Stimulated activated memory B cell treated with anti-CD40 and anti-IgM and Interleukin-4, amounts not matched to agents 10 μg/mL and 1 μg/mL and 100 μg/mL, for 72 hours (primary cell): ENCODE results near the gene FSTL5.
"Not testable (repeated sequence)": the region's sequence is repeated elsewhere in the genome, so short reads cannot be mapped to it uniquely, and the experiment has no call there.

Experiments used
- ATAC-seq: fragments of 150-1000 bp; cut with Tn5 transposase; 2 replicates; pipeline ENCODE4 v1.10.0; 2021
- H3K27ac Mint-ChIP-seq: one replicate; pipeline ENCODE4 v1.8.0; 2022; ENCODE audit warnings: mild to moderate bottlenecking, mixed read lengths
- H3K27me3 Mint-ChIP-seq: one replicate; pipeline ENCODE4 v1.8.0; 2022; ENCODE audit warnings: mixed read lengths
- H3K36me3 Mint-ChIP-seq: one replicate; pipeline ENCODE4 v1.8.0; 2022; ENCODE audit warnings: mixed read lengths
- H3K4me1 Mint-ChIP-seq: one replicate; pipeline ENCODE4 v1.8.0; 2022; ENCODE audit warnings: mixed read lengths
- H3K4me3 Mint-ChIP-seq: one replicate; pipeline ENCODE4 v1.8.0; 2022; ENCODE audit warnings: mild to moderate bottlenecking, moderate library complexity, mixed read lengths
- H3K9me3 Mint-ChIP-seq: one replicate; pipeline ENCODE4 v1.8.0; 2022; ENCODE audit warnings: mixed read lengths

Gene FSTL5

DNA sequence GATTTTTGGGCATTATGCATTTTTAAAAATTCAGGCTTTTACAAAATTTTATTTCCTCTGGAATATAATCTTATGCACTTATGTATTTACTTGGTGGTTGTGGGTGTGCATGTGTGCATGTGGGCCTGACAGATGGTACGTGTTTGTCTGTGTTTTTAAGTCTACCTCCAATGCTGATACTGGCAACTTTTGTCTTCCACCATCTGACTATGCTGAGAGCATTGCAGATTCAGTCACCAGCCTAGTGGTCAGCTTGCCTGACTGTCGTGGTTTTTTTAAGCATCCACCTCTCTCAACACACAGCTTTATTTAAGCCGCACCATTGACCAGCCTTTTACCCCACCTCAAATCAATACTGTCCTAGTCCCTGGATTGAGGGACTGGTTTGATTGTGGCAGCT is 37.1 kb downstream of the FSTL5 start:
- H3K27me3 Mint-ChIP-seq = no peaks in the 10 kb centered on the region
- H3K27ac Mint-ChIP-seq = no peak overlapping the region
- H3K4me3 Mint-ChIP-seq = no peak overlapping the region
- no peak for ATAC-seq
- H3K9me3 Mint-ChIP-seq = no peaks in the 10 kb centered on the region
- H3K4me1 Mint-ChIP-seq = no peaks in the 10 kb centered on the region
- no peaks in the 10 kb centered on the region for H3K36me3 Mint-ChIP-seq

DNA sequence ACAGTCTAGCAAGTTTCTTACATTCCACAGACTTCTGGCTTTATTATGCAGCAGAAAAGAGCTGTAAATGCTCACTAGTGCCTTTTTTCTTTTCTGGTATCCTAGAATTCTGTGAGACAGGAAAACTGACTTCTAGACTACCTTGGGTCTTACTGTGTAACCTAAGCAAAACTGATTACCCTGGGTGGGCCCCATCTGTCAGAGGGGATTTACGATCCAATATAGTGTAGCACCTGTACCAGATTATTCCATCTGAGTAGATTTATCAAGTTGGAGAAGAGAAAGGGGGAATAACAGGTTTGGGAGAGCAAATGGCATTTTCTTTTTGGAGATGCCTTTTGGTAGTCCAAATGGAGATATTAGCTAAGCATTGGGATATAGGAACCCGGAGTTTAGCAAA is 46.7 kb downstream of the FSTL5 start:
- Mint-ChIP-seq H3K27me3 (no peaks in the 10 kb centered on the region), H3K4me1 (no peaks in the 10 kb centered on the region), H3K27ac (no peak overlapping the region), H3K9me3 (peaks cover 3% of the 10 kb centered on the region), H3K36me3 (no peaks in the 10 kb centered on the region), H3K4me3 (no peak overlapping the region)
- ATAC-seq = no peak

GRCh38 chr4:162116095-162116779 is 47.6 kb downstream of the FSTL5 start:
- Mint-ChIP-seq H3K27me3 (no peaks in the 10 kb centered on the region), H3K9me3 (peaks cover 3% of the 10 kb centered on the region), H3K4me3 (no peak overlapping the region), H3K27ac (no peak overlapping the region), H3K4me1 (no peaks in the 10 kb centered on the region), H3K36me3 (no peaks in the 10 kb centered on the region)
- ATAC-seq = peak; percentile 8

GRCh38 chr4:162115333-162115732 is 48.5 kb downstream of the FSTL5 start:
- Mint-ChIP-seq H3K4me3 (no peak overlapping the region), H3K36me3 (no peaks in the 10 kb centered on the region), H3K4me1 (no peaks in the 10 kb centered on the region), H3K9me3 (peaks cover 3% of the 10 kb centered on the region), H3K27ac (no peak overlapping the region), H3K27me3 (no peaks in the 10 kb centered on the region)
- ATAC-seq = no peak

DNA sequence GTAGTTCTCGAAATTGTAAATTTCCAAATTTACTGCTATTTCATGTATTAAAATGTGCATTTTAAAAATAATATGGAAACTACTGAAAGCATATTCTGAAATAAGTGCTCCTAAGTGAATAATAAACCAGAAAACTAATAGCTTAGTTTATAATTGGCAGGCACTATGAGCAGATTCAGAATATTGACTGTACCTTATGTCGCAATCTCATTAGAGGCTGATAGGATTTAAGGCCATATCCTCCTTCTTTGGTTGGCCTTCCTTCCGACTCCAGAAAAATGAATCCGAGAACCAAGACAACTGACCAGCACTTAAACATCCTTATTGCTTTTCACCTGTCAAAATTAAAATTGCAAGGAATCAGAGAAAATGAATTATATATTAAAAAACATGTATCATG is 52.7 kb downstream of the FSTL5 start:
- peaks cover 3% of the 10 kb centered on the region for H3K9me3 Mint-ChIP-seq
- no peak overlapping the region for H3K27ac Mint-ChIP-seq
- no peak for ATAC-seq
- no peaks in the 10 kb centered on the region for H3K27me3 Mint-ChIP-seq
- no peaks in the 10 kb centered on the region for H3K4me1 Mint-ChIP-seq
- H3K4me3 Mint-ChIP-seq = no peak overlapping the region
- H3K36me3 Mint-ChIP-seq = no peaks in the 10 kb centered on the region

GRCh38 chr4:162104459-162105124 is 59.2 kb downstream of the FSTL5 start:
- H3K27ac Mint-ChIP-seq = no peak overlapping the region
- no peak for ATAC-seq
- no peaks in the 10 kb centered on the region for H3K27me3 Mint-ChIP-seq
- H3K4me3 Mint-ChIP-seq = no peak overlapping the region
- H3K9me3 Mint-ChIP-seq = peaks cover 3% of the 10 kb centered on the region
- no peaks in the 10 kb centered on the region for H3K4me1 Mint-ChIP-seq
- no peaks in the 10 kb centered on the region for H3K36me3 Mint-ChIP-seq

DNA sequence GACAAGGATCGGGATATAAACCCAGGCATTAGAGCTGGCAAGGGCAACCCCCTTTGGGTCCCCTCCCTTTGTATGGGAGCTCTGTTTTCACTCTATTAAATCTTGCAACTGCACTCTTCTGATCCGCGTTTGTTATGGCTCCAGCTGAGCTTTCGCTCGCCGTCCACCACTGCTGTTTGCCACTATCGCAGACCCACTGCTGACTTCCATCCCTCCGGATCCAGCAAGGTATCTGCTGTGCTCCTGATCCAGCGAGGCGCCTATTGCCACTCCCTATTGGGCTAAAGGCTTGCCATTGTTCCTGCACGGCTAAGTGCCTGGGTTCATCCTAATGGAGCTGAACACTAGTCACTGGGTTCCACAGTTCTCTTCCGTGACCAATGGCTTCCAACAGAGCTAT is 59.9 kb downstream of the FSTL5 start:
- H3K27me3 Mint-ChIP-seq, H3K4me3 Mint-ChIP-seq, ATAC-seq, H3K27ac Mint-ChIP-seq, H3K36me3 Mint-ChIP-seq, H3K9me3 Mint-ChIP-seq, H3K4me1 Mint-ChIP-seq: not testable (repeated sequence)

DNA sequence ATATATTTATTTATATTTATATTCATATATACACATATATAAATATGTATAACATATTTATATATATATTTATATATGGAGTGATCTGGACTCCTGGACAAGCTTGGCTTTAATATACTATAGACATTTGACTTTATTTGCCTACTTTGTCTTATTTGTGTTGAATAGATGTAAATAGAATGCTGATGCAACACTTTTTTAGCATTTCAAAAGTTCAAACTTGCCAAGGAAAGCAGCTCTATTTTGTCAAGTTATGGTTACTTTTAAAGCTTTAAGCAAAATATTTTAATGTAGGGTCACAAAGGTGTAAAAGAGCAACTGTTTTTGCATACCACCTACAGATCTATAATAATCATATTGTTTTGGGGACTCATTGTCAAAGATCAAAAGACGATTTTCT is 61.1 kb downstream of the FSTL5 start:
- Mint-ChIP-seq H3K4me3 (no peak overlapping the region), H3K36me3 (no peaks in the 10 kb centered on the region), H3K9me3 (peaks cover 3% of the 10 kb centered on the region), H3K4me1 (no peaks in the 10 kb centered on the region), H3K27me3 (no peaks in the 10 kb centered on the region), H3K27ac (no peak overlapping the region)
- no peak for ATAC-seq

DNA sequence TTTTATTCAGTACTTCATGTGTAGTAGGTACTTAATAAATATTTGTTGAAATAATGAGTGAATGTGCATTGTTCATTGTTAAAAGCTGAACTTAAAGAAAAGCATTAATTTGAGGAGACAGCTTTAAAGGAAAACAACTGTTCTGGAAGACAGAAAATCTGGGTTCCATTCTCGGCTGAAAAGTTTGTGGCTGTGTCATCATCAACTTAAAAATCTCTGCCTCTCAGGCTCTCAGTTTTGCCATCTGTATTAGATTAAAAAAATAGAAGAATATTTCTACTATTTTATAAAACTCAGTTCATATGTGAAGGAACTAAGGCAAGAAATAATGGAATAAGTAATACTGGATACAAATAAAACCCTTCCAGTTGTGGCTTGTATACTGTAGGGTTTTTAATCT is 62.5 kb downstream of the FSTL5 start:
- H3K36me3 Mint-ChIP-seq = no peaks in the 10 kb centered on the region
- no peaks in the 10 kb centered on the region for H3K27me3 Mint-ChIP-seq
- H3K27ac Mint-ChIP-seq = no peak overlapping the region
- no peak overlapping the region for H3K4me3 Mint-ChIP-seq
- ATAC-seq = no peak
- H3K9me3 Mint-ChIP-seq = peaks cover 3% of the 10 kb centered on the region
- H3K4me1 Mint-ChIP-seq = no peaks in the 10 kb centered on the region

- no peaks in the 10 kb centered on the region for H3K27me3 Mint-ChIP-seq
- no peaks in the 10 kb centered on the region for H3K4me1 Mint-ChIP-seq
- H3K27ac Mint-ChIP-seq = no peak overlapping the region
- H3K4me3 Mint-ChIP-seq = no peak overlapping the region
- H3K9me3 Mint-ChIP-seq = peaks cover 2% of the 10 kb centered on the region
- H3K36me3 Mint-ChIP-seq = no peaks in the 10 kb centered on the region
- ATAC-seq = no peak
Measured at GRCh38 chr4:162075726-162076125, 88.1 kb downstream of the FSTL5 start.

DNA sequence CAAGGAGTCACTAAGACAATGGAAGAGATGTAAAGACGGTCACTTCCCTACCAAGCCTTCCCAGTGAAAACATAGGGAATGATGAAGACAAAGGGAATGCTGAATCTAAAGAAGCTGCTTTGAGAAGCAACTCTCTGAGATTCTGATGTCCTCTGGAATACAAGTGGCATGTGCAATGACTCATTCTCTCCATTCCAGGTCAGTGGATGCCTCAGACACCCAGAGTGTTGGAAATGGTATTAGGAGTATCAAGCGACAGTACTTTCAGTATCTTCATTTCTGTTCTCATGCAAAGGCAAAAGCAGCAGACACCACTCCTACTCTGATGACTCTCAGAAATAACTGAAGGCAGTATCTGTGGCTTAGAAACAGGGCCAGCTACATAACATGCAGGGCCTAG is 102.6 kb downstream of the FSTL5 start:
- H3K4me1 Mint-ChIP-seq = no peaks in the 10 kb centered on the region
- ATAC-seq = no peak

GRCh38 chr4:162059656-162060055 is 104.1 kb downstream of the FSTL5 start:
- ATAC-seq = no peak
- H3K27me3 Mint-ChIP-seq = no peaks in the 10 kb centered on the region
- no peaks in the 10 kb centered on the region for H3K36me3 Mint-ChIP-seq
- peaks cover 10% of the 10 kb centered on the region for H3K9me3 Mint-ChIP-seq
- H3K4me1 Mint-ChIP-seq = no peaks in the 10 kb centered on the region
- no peak overlapping the region for H3K4me3 Mint-ChIP-seq
- no peak overlapping the region for H3K27ac Mint-ChIP-seq

More for the DNA sequence above, 102.6 kb downstream of the FSTL5 start:
- Mint-ChIP-seq H3K27me3 (no peaks in the 10 kb centered on the region), H3K9me3 (peaks cover 14% of the 10 kb centered on the region), H3K36me3 (no peaks in the 10 kb centered on the region), H3K4me3 (no peak overlapping the region), H3K27ac (no peak overlapping the region)

GRCh38 chr4:162056990-162057389 is 106.8 kb downstream of the FSTL5 start:
- Mint-ChIP-seq H3K27ac (no peak overlapping the region), H3K36me3 (no peaks in the 10 kb centered on the region), H3K27me3 (no peaks in the 10 kb centered on the region), H3K9me3 (peaks cover 5% of the 10 kb centered on the region), H3K4me1 (no peaks in the 10 kb centered on the region), H3K4me3 (no peak overlapping the region)
- no peak for ATAC-seq

DNA sequence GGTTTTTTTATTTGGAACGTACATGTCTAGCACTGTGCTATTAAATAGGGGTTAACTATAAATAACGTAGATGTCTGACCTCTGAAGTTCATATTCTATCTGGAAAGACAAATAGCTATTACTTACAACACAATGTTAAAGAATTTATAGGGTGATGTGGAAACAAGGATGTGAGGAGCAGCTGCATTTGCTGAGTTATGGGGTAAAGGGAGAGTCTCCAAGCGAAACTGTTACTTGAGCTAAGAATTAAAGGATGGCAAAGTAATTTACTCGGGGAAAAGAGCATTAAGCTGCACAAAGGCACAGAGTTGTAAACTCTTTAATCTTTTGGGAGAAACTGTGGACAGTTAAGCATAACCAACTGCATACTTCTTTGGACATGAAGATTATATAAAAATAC is 117.7 kb downstream of the FSTL5 start:
- Mint-ChIP-seq H3K4me1 (no peaks in the 10 kb centered on the region), H3K27ac (no peak overlapping the region), H3K36me3 (no peaks in the 10 kb centered on the region), H3K27me3 (no peaks in the 10 kb centered on the region), H3K9me3 (no peaks in the 10 kb centered on the region), H3K4me3 (no peak overlapping the region)
- no peak for ATAC-seq

GRCh38 chr4:162038112-162038511 is 125.7 kb downstream of the FSTL5 start:
- Mint-ChIP-seq H3K4me1 (no peaks in the 10 kb centered on the region), H3K27ac (no peak overlapping the region), H3K27me3 (no peaks in the 10 kb centered on the region), H3K4me3 (no peak overlapping the region), H3K36me3 (no peaks in the 10 kb centered on the region), H3K9me3 (peaks cover 6% of the 10 kb centered on the region)
- ATAC-seq = no peak

GRCh38 chr4:162017863-162018262 is 145.9 kb downstream of the FSTL5 start:
- H3K9me3 Mint-ChIP-seq = no peaks in the 10 kb centered on the region
- H3K36me3 Mint-ChIP-seq = no peaks in the 10 kb centered on the region
- H3K27me3 Mint-ChIP-seq = no peaks in the 10 kb centered on the region
- no peak overlapping the region for H3K4me3 Mint-ChIP-seq
- ATAC-seq = no peak
- H3K4me1 Mint-ChIP-seq = no peaks in the 10 kb centered on the region
- H3K27ac Mint-ChIP-seq = no peak overlapping the region
